ENCODE results near the gene MPND. TPM values are rescaled to one million over a fixed set of nuclear protein-coding genes. Genes with fewer than 3 reads are reported as not detected.

Gene MPND
- total and polyA plus RNA-seq, 2 of the 13 experiments (the other 11 are each of a cell fraction or from before 2014, with no cell fraction given) = 10.8 to 15.8 TPM

DNA sequence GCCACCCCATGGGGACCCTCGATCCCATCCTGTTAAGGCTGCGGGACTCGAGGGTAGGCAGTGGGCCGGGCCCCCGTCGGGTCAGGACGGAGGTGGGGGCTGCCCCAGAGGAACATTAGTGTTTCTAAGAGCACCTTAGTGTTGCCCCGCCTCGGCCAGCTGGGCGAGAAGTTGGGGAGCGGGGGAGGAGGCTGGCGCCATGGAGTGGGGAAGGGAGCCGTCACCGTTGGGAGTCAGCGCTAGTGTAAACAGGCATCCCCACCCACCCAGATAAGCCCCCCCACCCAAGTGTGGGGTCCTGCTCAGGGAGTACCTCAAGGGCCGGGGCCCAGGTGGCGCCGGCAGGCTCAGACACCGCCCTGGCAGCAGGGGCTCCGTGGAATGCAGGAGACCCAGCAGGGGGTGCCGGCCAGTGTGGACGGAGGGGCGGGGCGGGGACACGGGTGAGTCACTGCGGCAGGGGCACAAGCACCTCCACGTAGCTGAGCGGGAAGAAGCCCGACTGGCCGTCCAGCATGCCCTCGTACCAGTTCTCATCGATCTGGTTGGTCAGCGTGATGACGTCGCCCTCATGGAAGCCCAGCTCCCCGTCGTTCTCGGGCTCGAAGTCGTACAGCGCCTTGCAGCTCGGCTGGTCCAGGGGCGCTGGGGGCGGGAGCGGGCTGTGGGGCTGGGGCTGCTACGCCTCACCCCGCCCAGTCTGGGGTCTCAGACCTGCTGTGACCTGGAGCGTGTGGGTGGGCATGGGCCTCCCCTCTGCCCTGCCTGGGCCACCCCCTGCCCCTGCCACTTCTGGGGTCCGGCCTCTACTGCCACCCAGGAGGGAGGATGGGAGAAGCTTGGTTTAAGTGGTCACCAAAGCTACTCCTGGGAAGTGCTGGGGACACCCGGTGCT lies 18.0 kb downstream of the MPND start (continued):
- TF ChIP-seq RARG (CRISPR knock-in tag; IDR thresholded peaks at IDR 0.05; ENCODE audit: low read depth) (no peak), AGO1 (IDR thresholded peaks at IDR 0.05; ENCODE audit: low read depth, low read length, poor library complexity, severe bottlenecking) (peak; percentile 84), POLR2G (IDR thresholded peaks at IDR 0.05; ENCODE audit: low read depth, low read length) (peak; percentile 16; the same call in 1 of the 2 replicates)
- TF ChIP-seq, protein P1, sequence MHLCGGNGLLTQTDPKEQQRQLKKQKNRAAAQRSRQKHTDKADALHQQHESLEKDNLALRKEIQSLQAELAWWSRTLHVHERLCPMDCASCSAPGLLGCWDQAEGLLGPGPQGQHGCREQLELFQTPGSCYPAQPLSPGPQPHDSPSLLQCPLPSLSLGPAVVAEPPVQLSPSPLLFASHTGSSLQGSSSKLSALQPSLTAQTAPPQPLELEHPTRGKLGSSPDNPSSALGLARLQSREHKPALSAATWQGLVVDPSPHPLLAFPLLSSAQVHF (CRISPR knock-in tag; IDR thresholded peaks at IDR 0.05) = 0 out of 2 replicates have a peak, but pooled peaks have one; percentile 43

DNA sequence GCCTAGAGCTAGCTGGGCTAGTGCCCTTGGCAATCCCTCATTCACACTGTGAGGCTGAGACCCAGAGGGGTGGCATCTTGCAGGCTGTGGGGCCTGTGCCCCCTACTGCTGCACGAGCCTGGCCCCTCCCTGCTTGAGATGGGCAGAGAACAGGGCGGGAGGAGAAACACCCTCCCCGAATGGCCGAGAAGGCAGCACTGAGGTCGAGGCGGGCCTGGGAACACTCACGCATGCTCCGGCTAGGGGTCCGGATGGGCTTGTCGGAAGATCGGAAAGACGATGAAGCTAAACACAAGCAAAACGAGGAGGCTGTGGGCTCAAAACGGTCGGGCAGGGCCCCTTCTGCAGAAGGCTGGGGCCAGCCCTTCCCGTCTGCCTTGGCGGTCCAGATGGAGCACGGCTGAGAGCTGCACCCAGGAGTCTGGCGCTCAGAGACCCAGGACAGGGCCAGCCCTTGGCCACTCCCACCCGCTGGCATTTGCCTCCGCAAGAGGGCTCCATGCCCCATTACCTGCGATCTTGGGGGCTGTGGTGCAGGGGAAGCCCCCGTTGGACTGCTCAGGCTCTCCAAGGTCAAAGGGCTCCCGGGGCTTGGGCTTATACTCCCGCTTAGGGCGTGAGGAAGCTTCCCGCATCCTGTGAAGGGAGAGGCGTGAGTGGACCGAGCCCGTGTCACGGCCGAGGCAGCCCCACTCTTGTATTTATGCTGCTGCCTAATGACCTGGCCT lies 18.9 kb downstream of the MPND start:
- Histone ChIP-seq H3K79me2 (ENCODE audit: insufficient read depth, low read length) (peaks cover 2% of the 10 kb centered on the region), H3K36me3 (replicated peaks in 1 of 2; ENCODE audit: control insufficient read depth in 1 of 2, insufficient read depth in 2 of 2, low read length in 2 of 2) (peaks cover 27 to 65% of the 10 kb centered on the region in 2 experiments; a peak in 4 of 5 replicates), H3K27me3 (ENCODE audit: control insufficient read depth in 1 of 2, insufficient read depth in 2 of 2, low read length in 2 of 2) (no peaks in the 10 kb centered on the region), H3K4me2 (ENCODE audit: low read depth, low read length) (no peak overlapping the region), H3K4me3 (replicated peaks in 1 of 3; ENCODE audit: insufficient read depth in 1 of 3, low read depth in 2 of 3, low read length in 3 of 3) (no peak overlapping the region), H3K9me3 (ENCODE audit: low read length) (no peaks in the 10 kb centered on the region), H3K27ac (ENCODE audit: extremely low read length, insufficient read depth, low read length) (no peak overlapping the region), H3K4me1 (ENCODE audit: insufficient read depth, low read length) (no peaks in the 10 kb centered on the region), H3K9ac (ENCODE audit: insufficient read depth, low read depth, low read length) (no peak overlapping the region), H4K20me1 (ENCODE audit: insufficient read depth, low read length) (no peaks in the 10 kb centered on the region), H2AFZ (ENCODE audit: low read length) (no peak overlapping the region)
- no peak for DNase-seq (ENCODE audit: low spot score)
- CTCF ChIA-PET (ENCODE audit: low intra/inter-chr PET ratio, low total read pairs) = no interaction called here
- FAIRE-seq = no peak
- no TSS peak for BruUV-seq (replicated peaks)
- POLR2A ChIA-PET = interaction anchor here (1.4 to 2.7 kb wide), 4 partner anchors 13 to 32 kb away, joined by 5 to 11 read pairs (median 10); partner anchors contain the start of gene MPND
- no peak; the same call in 2 of the 3 replicates for ATAC-seq
- intact Hi-C loops (cut with micrococcal nuclease; ENCODE audit: unreplicated experiment) (no loop called here), in situ Hi-C loops (cut with HindIII; ENCODE audit: extremely low pct_ligation_motif_present, low pct_unique_long_range_greater_than_20kb) (no loop called here)
- TF ChIP-seq ZBTB20 (CRISPR knock-in tag; IDR thresholded peaks at IDR 0.05; ENCODE audit: borderline replicate concordance, low read depth) (no peak), DPF2 (CRISPR knock-in tag; IDR thresholded peaks at IDR 0.05; ENCODE audit: borderline replicate concordance, low read depth) (no peak), POLR2A (IDR thresholded peaks at IDR 0.05; ENCODE audit: insufficient read depth in 1 of 2, low read depth in 2 of 2, low read length in 2 of 2) (peak in 1 of 2 experiments; percentile 42; a peak in 1 of 4 replicates), RBM22 (optimal IDR thresholded peaks at IDR 0.05; ENCODE audit: low read length) (peak; percentile 85), AGO1 (IDR thresholded peaks at IDR 0.05; ENCODE audit: low read depth, low read length, poor library complexity, severe bottlenecking) (peak; percentile 34), ZNF263 (CRISPR knock-in tag; IDR thresholded peaks at IDR 0.05) (peak; percentile 23; the same call in 1 of the 2 replicates), AGO2 (optimal IDR thresholded peaks at IDR 0.05; ENCODE audit: low read depth, low read length) (peak; percentile 82)
- TF ChIP-seq, protein P2, sequence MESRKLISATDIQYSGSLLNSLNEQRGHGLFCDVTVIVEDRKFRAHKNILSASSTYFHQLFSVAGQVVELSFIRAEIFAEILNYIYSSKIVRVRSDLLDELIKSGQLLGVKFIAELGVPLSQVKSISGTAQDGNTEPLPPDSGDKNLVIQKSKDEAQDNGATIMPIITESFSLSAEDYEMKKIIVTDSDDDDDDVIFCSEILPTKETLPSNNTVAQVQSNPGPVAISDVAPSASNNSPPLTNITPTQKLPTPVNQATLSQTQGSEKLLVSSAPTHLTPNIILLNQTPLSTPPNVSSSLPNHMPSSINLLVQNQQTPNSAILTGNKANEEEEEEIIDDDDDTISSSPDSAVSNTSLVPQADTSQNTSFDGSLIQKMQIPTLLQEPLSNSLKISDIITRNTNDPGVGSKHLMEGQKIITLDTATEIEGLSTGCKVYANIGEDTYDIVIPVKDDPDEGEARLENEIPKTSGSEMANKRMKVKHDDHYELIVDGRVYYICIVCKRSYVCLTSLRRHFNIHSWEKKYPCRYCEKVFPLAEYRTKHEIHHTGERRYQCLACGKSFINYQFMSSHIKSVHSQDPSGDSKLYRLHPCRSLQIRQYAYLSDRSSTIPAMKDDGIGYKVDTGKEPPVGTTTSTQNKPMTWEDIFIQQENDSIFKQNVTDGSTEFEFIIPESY (CRISPR knock-in tag; IDR thresholded peaks at IDR 0.05) = 0 out of 2 replicates have a peak, but pooled peaks have one; percentile 15
- TF ChIP-seq, protein P3, sequence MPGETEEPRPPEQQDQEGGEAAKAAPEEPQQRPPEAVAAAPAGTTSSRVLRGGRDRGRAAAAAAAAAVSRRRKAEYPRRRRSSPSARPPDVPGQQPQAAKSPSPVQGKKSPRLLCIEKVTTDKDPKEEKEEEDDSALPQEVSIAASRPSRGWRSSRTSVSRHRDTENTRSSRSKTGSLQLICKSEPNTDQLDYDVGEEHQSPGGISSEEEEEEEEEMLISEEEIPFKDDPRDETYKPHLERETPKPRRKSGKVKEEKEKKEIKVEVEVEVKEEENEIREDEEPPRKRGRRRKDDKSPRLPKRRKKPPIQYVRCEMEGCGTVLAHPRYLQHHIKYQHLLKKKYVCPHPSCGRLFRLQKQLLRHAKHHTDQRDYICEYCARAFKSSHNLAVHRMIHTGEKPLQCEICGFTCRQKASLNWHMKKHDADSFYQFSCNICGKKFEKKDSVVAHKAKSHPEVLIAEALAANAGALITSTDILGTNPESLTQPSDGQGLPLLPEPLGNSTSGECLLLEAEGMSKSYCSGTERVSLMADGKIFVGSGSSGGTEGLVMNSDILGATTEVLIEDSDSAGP (CRISPR knock-in tag; IDR thresholded peaks at IDR 0.05; ENCODE audit: borderline replicate concordance) = 0 out of 2 replicates have a peak, but pooled peaks have one; percentile 30
- WGBS (ENCODE audit: low lambda C conversion rate) = 97% methylated on average over 15 of the region's 32 CpGs

Measured in HepG2 (cell line).